Suprapubic skin (tissue), 4 donors: ENCODE measurements around the gene TSPYL4.

Experiments
- CTCF ChIP-seq, 2 donors: fragments of 200-600 bp in 1 of 2; fragments of 450-650 bp in 1 of 2; sonication (generic) in 1 of 2; IDR thresholded peaks; one replicate each; pipeline ENCODE4 v1.5.1; 2016 to 2019; ENCODE audit warnings: antibody characterized with exemption in 2 of 2, mild to moderate bottlenecking in 1 of 2, moderate library complexity in 1 of 2
- POLR2A ChIP-seq, 2 donors: fragments of 450-650 bp; IDR thresholded peaks; one replicate each; pipeline ENCODE4 v1.6.1; 2017; ENCODE audit warnings: antibody characterized with exemption in 2 of 2, mild to moderate bottlenecking in 2 of 2, moderate library complexity in 2 of 2
- POLR2AphosphoS5 ChIP-seq, 3 donors: sonication (generic); formaldehyde crosslinking; IDR thresholded peaks; one replicate each; pipeline ENCODE4 v1.6.1; 2017; ENCODE audit warnings: antibody characterized with exemption in 3 of 3

DNA sequence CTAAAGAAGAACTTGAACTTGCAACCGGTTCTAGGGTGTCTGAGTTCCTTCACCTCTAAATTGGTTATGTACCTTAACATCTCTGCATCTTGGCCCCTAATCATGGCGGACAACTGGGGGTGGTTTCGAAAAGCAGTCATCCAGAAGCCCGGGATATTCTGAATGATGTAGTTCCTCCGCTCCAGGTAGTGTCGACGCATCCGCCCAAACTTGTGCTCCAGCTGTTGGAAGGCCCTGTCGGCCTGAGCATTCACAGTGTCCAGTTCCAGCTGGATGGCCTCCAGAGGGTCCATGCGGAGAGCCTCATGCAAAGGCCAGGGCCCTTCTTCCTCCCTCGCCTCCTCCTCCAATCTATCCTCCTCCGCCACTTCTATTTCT, 25.0 kb upstream of the TSPYL4 start:
- TF ChIP-seq CTCF (IDR thresholded peaks at IDR 0.05) (no peak), POLR2A (IDR thresholded peaks at IDR 0.05) (no peak), POLR2AphosphoS5 (IDR thresholded peaks at IDR 0.05) (no peak)
